Measurements from ENCODE around the gene ADARB1.
A peak's percentile ranks its signal among the peaks of the same experiment; 100 is the strongest.

Gene ADARB1

DNA sequence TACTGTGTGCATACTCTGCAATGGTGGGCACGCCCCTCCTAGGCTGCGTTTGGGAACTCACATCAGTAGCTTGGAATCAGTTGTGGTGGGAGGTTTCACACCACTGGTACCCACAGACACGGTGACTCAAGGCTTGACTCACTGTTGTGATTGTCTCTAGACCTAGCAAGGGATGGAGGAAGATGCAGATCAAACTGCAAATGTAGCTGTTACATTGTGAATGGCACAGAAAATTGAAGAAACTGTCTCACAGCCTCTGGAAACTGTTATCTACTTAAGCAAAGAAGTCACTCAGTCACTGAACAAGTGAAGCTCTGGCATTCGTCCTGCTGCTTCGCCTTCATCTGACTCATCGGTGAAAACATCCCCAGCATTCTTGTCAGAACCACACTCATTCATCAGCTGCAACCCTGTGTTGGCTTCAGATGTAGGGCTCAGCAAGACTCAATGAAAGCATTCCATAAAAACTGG is 153.8 kb downstream of the ADARB1 start:
- DNase-seq (ENCODE audit: low read depth), result peak; percentile 98

GRCh38 chr21:45228656-45229240 is 154.4 kb downstream of the ADARB1 start:
- DNase-seq (ENCODE audit: low read depth), result no peak

DNA sequence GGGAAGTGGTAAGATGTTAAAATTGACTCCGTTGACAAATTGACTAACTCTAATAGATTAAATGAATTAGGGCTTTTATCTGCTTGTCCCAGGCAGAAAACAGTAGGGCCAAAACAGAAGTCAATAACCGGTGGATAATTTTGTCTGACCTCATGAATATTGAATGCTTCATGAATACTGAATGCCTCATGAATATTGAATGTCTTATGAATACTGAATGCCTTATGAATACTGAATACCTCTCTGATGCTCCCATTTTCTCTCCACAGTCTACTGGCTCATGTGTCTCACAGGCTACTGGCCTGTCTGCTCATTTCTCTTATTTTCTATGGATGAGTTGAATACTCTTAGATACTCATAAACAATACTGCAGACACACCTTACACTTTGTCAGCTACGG is 157.3 kb downstream of the ADARB1 start:
- no peak for DNase-seq (ENCODE audit: low read depth)

- no peak for DNase-seq (ENCODE audit: low read depth)
These were observed 159.7 kb downstream of the ADARB1 start for GRCh38 chr21:45234127-45234526.

- no peak for DNase-seq (ENCODE audit: low read depth)
These were observed 160.6 kb downstream of the ADARB1 start for GRCh38 chr21:45234965-45235364.

- no peak for DNase-seq (ENCODE audit: low read depth)
These were observed 161.1 kb downstream of the ADARB1 start for GRCh38 chr21:45235488-45235887.

DNA sequence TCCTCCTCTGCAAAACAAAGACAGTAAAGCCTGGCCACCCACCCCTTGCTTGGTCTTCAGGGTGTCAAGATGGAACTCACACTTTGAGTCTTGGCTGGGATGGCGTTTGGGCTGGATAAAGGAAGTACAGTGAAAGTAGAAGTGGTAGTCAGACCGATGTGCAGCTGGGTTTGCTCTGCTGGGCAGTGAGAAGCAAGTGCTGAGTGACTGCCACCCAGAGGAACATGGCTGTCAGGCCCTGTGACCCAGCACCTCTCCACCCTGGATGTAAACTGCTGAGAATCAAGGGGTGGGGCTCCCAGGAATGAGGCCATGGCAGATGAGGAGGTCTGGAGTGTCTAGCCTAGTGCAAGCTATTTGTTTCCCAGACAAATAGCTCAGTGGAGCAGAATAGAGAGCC is 162.1 kb downstream of the ADARB1 start:
- DNase-seq (ENCODE audit: low read depth), result no peak

GRCh38 chr21:45237401-45237800 is 163.0 kb downstream of the ADARB1 start:
- no peak for DNase-seq (ENCODE audit: low read depth)

DNA sequence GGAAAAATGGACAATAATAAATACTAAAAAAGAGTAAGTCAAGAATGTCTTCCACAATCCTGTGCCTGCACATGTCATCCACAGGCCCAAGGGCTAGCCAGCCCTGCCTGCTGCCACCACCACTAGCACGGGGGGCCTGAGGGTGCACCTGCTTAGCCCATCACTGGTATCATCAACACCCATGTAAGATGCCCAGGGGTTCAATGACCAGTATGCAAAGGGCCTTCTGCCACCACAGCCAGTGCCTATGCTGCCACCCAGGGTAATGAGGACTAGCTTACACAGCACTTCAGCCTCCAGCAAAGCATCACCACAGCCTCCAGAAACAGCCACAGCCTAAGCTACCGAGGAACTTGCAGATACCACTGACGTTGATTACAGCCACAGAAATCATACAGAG is 167.0 kb downstream of the ADARB1 start:
- no peak for DNase-seq (ENCODE audit: low read depth)

DNA sequence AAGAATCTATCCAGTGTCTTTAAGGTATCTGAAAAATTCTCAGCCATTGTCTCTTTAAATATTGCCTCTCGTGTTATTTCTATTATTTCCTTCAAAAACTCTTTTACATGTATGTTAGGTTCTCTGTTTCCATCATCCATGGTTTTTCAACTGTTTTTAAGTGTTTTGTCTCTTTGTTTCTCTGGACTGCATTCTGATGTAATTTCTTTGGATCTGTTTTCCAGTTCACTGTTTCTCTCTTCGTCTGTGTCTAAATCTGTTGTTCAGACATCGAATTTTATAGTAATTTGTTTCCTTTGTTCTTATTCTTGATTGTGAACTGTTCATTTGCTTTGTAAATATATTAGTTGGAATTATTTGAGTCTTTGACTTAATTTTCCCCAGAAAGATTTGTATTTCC is 169.2 kb downstream of the ADARB1 start:
- DNase-seq (ENCODE audit: low read depth), result no peak

GRCh38 chr21:45244799-45245340 is 170.5 kb downstream of the ADARB1 start:
- no peak for DNase-seq (ENCODE audit: low read depth)

DNA sequence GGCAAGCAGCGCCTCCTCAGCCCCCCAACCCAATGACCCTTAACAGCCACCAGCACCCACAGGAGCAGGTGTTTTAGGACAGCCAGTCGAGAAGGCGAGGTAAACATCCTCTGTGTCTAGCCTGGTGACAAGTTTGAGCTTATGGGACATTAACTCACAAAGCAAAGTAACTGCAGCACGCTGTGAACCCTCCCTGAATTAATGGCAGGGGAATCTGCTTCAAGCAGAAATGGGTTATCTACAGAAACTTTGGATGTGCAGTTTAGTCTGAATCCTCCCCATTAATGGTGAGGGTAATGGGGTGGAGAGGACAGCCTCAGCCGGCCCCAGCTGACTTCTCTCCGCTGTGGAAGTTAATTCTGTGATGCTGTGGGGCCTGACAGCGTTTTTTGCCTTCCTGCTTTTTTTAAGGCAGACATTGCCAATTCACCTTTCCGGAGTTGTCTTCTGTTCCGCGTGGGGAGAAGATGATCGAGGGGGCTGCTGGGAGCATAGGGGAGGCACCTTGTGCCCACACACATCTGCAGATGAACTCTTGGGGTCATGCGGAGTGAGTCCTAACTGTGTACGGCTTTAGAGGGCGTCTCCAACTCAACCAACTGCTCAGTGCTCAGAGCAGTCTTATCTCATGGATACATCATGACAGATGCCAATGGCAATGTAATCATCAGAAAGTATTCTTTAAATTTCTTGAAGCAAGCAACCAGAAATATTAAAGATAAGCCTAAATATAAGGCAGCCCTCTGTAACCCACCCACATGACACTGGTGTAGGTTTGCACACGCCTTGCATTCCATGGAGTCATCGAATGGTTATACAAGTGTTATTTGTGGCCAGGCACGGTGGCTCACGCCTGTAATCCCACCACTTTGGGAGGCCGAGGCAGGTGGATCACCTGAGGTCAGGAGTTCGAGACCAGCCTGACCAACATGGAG is 172.3 kb downstream of the ADARB1 start:
- DNase-seq (ENCODE audit: low read depth), result no peak

- no peak for DNase-seq (ENCODE audit: low read depth)
These were observed 174.0 kb downstream of the ADARB1 start for GRCh38 chr21:45248301-45248892.

DNA sequence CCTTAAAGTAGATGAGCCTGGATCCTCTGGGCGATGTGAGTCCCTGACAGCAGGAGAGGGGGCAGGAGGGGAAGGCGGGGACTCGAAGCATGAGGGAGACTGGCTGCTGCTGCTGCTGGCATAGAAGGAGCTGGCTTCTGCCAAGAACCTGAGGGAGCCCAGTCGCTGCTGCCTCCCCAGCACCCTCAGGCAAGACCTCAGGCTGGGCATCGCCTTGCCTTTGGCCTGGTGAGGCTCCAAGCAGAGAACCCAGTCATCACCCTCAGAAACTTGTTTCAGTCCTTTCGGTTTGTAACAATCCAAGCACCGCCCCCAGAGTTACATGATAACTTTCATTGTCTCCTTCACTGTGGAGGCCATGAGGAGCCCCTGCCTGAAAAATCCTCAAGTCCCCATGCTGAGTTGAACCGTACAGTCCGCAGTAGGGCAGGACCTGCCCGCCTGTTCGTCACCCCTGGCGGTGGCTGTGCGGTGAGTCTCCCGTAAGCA is 174.6 kb downstream of the ADARB1 start:
- peak; percentile 35 for DNase-seq (ENCODE audit: low read depth)

DNA sequence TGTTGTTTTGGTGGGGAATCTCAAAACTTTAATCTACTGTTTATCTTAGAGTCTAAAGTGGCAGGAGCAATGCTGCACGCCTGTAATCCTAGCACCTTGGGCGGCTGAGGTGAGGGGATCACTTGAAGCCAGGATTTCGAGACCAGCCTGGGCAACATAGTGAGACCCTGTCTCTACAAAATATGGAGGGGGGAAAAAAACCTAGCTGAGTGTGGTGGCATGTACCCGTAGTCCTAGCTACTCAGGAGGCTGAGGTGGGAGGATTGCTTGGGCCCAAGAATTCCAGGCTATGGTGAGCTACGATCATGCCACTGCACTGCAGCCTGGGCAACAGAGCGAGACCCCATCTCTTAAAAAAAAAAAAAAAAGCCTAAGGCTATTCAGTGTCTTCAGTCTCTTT is 175.2 kb downstream of the ADARB1 start:
- DNase-seq (ENCODE audit: low read depth), result no peak

- no peak for DNase-seq (ENCODE audit: low read depth)
These were observed 175.9 kb downstream of the ADARB1 start for GRCh38 chr21:45250272-45250671.

- DNase-seq (ENCODE audit: low read depth), result no peak
These were observed 176.7 kb downstream of the ADARB1 start for GRCh38 chr21:45250914-45251634.

- no peak for DNase-seq (ENCODE audit: low read depth)
These were observed 177.5 kb downstream of the ADARB1 start for GRCh38 chr21:45251635-45252447.

DNA sequence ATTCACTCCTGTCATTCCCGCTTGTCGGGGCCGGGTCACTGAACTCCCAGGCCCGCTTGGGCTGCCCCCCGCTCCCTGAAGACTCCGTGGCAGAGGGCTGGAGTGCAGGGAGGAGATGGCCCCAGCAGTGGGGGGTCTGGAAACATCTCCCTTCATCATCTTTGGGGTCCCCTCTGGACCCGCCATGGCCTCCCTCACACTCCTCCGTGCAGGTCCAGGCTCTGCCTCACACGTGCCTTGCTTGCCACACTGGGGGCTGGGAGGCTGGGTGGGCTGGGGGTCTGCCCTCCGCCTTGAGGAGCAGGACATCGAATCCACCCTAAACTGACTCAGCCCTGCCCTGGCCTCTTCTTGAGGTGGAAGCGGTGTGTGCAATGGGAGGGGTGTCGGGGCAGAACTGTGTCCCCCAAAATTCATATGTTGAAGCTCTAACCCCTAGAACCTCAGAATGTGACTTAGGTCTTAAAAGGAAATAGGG is 178.1 kb downstream of the ADARB1 start:
- DNase-seq (ENCODE audit: low read depth), result no peak

GRCh38 chr21:45253180-45253579 is 178.8 kb downstream of the ADARB1 start:
- DNase-seq (ENCODE audit: low read depth), result peak; percentile 36

Measured in iris pigment epithelial cell (primary cell).